ENCODE measurements around the gene DYRK3. TPM values are rescaled to one million over a fixed set of nuclear protein-coding genes. Genes with fewer than 3 reads are reported as not detected.
"Not testable (repeated sequence)": the region's sequence is repeated elsewhere in the genome, so short reads cannot be mapped to it uniquely, and the experiment has no call there.

The DYRK3 gene
- total RNA-seq, 1 donor from 2014 or later, result 5.9 TPM

DNA sequence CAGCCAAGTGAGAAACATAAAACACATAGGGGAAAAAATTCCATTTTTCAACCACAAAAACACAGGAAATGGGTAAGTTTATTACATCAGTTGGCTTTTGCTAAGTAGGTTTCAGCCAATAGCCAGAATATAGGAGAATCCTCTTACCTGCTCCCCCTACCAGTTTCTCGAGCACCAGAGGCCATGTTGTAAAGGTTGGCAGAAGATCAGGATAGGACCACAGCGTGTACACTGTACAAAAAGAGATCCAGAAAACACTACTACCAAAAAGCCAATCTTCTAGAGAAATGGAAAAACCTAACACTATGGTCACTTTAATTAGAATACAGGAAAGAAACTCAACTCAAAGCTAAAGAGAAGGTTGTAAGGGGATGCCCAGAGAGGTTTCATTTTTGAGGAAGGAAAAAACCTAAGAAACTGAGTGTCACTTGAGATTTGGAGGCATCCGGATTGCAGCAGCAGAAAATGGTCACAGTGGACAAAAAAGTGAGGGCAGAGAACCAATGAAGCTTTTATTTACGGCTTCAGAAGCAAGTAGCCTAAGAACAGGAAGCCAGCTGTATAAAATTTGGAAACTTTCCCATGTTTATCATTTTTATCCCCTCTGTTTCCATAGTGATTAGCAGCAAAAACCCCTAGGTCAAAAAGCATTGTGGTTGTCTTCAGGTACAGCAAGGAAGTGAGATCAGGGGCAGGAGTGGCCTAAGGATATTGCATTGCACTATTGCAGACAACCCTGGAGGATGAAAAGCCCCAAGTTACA lies 25.9 kb upstream of the DYRK3 start:
- Histone ChIP-seq H3K9me3 (no peaks in the 10 kb centered on the region), H3K36me3 (peaks cover 0 to 45% of the 10 kb centered on the region in 2 donors), H3K27ac (no peak overlapping the region), H3K27me3 (no peaks in the 10 kb centered on the region), H3K4me3 (no peak overlapping the region), H3K4me1 (peaks cover 11% of the 10 kb centered on the region)
- TF ChIP-seq POLR2A (IDR thresholded peaks at IDR 0.05), result no peak
- no peak for TF ChIP-seq POLR2AphosphoS5 (IDR thresholded peaks at IDR 0.05; ENCODE audit: insufficient read depth in 1 of 2, low read depth in 1 of 2)
- TF ChIP-seq, protein P1, sequence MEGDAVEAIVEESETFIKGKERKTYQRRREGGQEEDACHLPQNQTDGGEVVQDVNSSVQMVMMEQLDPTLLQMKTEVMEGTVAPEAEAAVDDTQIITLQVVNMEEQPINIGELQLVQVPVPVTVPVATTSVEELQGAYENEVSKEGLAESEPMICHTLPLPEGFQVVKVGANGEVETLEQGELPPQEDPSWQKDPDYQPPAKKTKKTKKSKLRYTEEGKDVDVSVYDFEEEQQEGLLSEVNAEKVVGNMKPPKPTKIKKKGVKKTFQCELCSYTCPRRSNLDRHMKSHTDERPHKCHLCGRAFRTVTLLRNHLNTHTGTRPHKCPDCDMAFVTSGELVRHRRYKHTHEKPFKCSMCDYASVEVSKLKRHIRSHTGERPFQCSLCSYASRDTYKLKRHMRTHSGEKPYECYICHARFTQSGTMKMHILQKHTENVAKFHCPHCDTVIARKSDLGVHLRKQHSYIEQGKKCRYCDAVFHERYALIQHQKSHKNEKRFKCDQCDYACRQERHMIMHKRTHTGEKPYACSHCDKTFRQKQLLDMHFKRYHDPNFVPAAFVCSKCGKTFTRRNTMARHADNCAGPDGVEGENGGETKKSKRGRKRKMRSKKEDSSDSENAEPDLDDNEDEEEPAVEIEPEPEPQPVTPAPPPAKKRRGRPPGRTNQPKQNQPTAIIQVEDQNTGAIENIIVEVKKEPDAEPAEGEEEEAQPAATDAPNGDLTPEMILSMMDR (IDR thresholded peaks at IDR 0.05), result no peak
- intact Hi-C loops (cut with DNase I), result no loop called here
- no peak for DNase-seq (ENCODE audit: extremely low spot score in 2 of 2)

DNA sequence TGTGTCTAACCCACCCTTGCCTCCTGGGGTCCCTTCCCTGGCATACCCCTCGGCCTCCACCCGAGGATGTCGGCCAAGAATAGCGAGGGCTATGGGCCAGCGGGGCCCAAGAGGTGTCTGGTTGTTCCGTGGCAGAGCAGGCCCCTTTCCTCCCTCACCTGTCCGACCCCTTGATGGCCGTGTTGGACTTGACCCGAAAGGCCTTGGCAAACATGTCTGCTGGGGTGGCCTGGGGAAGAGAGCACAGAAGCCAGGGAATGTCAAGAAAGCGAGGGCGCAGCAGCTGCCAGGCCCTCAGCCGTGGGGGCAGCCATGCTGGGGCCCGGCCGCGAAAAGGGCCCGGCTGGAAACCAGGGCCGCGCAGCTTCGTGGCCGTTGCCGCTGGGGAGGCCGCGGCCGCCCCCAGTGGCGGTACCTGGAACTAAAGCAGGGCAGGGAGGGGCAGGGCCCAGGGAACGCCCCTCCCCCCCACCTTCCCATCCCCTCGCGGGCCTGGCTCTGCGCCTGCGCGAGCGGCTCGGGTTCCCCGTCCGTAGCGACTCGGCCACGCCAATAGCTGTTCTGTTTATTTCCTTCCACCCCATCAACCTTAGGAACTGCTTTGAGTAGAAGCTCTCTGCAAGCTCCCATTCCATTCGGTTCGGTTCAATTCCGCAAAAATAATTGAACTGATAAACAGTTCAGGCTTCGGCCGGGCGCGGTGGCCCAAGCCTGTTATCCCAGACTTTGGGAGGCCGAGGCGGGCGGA lies 23.0 kb upstream of the DYRK3 start, which contains the start of gene EIF2D:
TSS of gene EIF2D (minus strand) at position 337 of the 748 bp plus-strand sequence. CDS start at position 214, 123 bp downstream.
- Histone ChIP-seq H3K27ac (peak within 1 kb of the TSS; percentile 83), H3K4me3 (peak within 1 kb of the TSS; percentile 71 to 73), H3K9me3 (no peaks in the 10 kb centered on the region), H3K4me1 (peaks cover 11% of the 10 kb centered on the region), H3K27me3 (no peaks in the 10 kb centered on the region), H3K36me3 (peaks cover 0 to 22% of the 10 kb centered on the region in 2 donors)
- peak in 1 of 2 donors; percentile 90 for DNase-seq (ENCODE audit: extremely low spot score in 2 of 2)
- TF ChIP-seq POLR2AphosphoS5 (IDR thresholded peaks at IDR 0.05; ENCODE audit: insufficient read depth in 1 of 2, low read depth in 1 of 2), result peak; percentile 88 to 89
- peak in 1 of 2 donors; percentile 50 for TF ChIP-seq POLR2A (IDR thresholded peaks at IDR 0.05)
- TF ChIP-seq, protein P1 (IDR thresholded peaks at IDR 0.05), result peak; percentile 40 to 95 (median 90)
- intact Hi-C loops (cut with DNase I), result no loop called here

DNA sequence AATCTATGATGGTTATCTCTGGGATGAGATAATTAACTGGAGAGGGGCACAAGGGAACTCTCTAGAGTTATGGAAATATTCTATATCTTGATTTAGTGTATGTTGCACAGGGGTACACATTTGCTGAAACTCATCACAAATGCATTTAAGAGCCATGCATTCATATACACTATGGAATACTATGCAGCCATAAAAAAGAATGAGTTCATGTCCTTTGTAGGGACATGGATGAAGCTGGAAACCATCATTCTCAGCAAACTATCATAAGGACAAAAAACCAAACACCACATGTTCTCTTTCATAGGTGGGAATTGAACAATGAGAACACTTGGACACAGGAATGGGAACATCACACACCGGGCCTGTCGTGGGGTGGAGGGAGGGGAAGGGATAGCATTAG lies 8.9 kb upstream of the DYRK3 start:
- H3K4me3 ChIP-seq; H3K4me1 ChIP-seq; intact Hi-C loops (cut with DNase I); H3K27me3 ChIP-seq; H3K9me3 ChIP-seq; H3K27ac ChIP-seq; H3K36me3 ChIP-seq; DNase-seq (ENCODE audit: extremely low spot score in 2 of 2): not testable (repeated sequence)

DNA sequence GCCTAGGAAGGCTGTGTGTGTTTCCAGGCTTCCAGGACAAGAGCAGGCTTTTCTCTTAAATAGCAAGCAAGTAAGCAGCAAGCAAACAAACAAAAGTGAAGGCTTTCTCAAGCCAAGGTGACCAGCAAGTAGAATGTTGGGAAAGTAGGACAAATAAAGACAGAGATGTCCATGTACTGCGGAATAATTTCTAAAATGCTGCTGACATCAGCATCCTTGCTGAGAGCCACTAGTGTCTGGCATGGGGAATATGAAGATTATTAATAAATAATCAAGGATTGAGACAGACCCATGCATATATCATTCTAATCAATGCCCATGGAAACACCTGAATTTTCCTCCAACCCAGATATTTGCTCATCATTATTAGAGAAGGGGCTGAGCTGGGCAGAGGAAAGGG lies 6.4 kb upstream of the DYRK3 start:
- no peaks in the 10 kb centered on the region for H3K36me3 ChIP-seq
- no peaks in the 10 kb centered on the region for H3K9me3 ChIP-seq
- no peak for TF ChIP-seq POLR2AphosphoS5 (IDR thresholded peaks at IDR 0.05; ENCODE audit: insufficient read depth in 1 of 2, low read depth in 1 of 2)
- TF ChIP-seq POLR2A (IDR thresholded peaks at IDR 0.05), result no peak
- TF ChIP-seq, protein P1 (IDR thresholded peaks at IDR 0.05), result no peak
- no peak overlapping the region for H3K27ac ChIP-seq
- no peak overlapping the region for H3K4me3 ChIP-seq
- H3K4me1 ChIP-seq, result peaks cover 7% of the 10 kb centered on the region
- intact Hi-C loops (cut with DNase I), result no loop called here
- no peaks in the 10 kb centered on the region for H3K27me3 ChIP-seq
- DNase-seq (ENCODE audit: extremely low spot score in 2 of 2), result no peak

DNA sequence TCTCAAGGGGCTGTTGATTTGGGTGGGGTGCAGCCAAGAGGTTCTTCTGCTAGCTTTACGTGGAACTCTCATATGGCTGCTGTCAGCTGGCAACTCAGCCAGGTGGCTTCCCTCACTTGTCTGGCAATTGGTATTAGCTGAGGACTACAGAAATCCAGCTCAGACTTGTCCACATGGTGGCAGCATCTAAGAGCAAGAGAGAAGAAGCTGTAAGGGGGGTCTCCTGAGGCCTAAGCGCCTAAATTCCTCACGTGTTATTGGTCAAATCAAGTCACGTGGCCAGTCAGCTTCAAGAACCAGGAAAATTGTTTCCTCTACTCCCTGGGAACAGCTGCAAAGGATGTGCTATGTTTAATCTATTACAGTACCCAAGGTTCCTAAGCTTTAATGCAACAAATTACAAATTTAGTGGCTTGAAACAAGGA lies 4.2 kb upstream of the DYRK3 start:
- Histone ChIP-seq H3K36me3 (no peaks in the 10 kb centered on the region), H3K27me3 (no peaks in the 10 kb centered on the region), H3K9me3 (no peaks in the 10 kb centered on the region), H3K4me3 (no peak overlapping the region), H3K27ac (no peak overlapping the region), H3K4me1 (peaks cover 20% of the 10 kb centered on the region)
- peak in 1 of 2 donors; percentile 95 for DNase-seq (ENCODE audit: extremely low spot score in 2 of 2)
- intact Hi-C loops (cut with DNase I), result loop anchor here (10.0 kb wide), 1 partner anchor 284 kb away; no protein-coding TSS in a partner anchor
- TF ChIP-seq POLR2A (IDR thresholded peaks at IDR 0.05), result no peak
- TF ChIP-seq, protein P1 (IDR thresholded peaks at IDR 0.05), result peak; percentile 25 to 39 (median 39)
- peak in 1 of 2 donors; percentile 58 for TF ChIP-seq POLR2AphosphoS5 (IDR thresholded peaks at IDR 0.05; ENCODE audit: insufficient read depth in 1 of 2, low read depth in 1 of 2)

Measured in vagina (tissue), 2 donors.